HG02884 (cell line): Measurements from ENCODE around the gene TBCD.

ENCODE experiments used
- ATAC-seq: cut with Tn5 transposase; IDR thresholded peaks from one replicate; pipeline ENCODE4 v1.9.1; 2021; ENCODE audit warnings: mild to moderate bottlenecking, moderate library complexity; ENCODE audit not compliant: unreplicated experiment

Gene TBCD

GRCh38 chr17:82848022-82848592, 96.2 kb downstream of the TBCD start:
- ATAC-seq: no peak

GRCh38 chr17:82849076-82849945, 97.4 kb downstream of the TBCD start:
- ATAC-seq: no peak

- ATAC-seq: no peak
These were observed 99.5 kb downstream of the TBCD start for GRCh38 chr17:82851381-82851780.

- no peak for ATAC-seq
These were observed 102.4 kb downstream of the TBCD start for GRCh38 chr17:82854226-82854625.

- no peak for ATAC-seq
These were observed 104.5 kb downstream of the TBCD start for GRCh38 chr17:82856361-82856760.

- ATAC-seq: no peak
These were observed 106.7 kb downstream of the TBCD start for GRCh38 chr17:82858376-82859126.

GRCh38 chr17:82859431-82860403, 107.9 kb downstream of the TBCD start:
- ATAC-seq: no peak

GRCh38 chr17:82860606-82861392, 108.9 kb downstream of the TBCD start:
- no peak for ATAC-seq

GRCh38 chr17:82861393-82861775, 109.5 kb downstream of the TBCD start:
- ATAC-seq: no peak

- ATAC-seq: no peak
These were observed 110.3 kb downstream of the TBCD start for GRCh38 chr17:82862191-82862590.

GRCh38 chr17:82862737-82863382, 111.0 kb downstream of the TBCD start:
- no peak for ATAC-seq

- ATAC-seq: no peak
These were observed 111.6 kb downstream of the TBCD start for GRCh38 chr17:82863383-82863940.

GRCh38 chr17:82863941-82864712, 112.3 kb downstream of the TBCD start:
- ATAC-seq: peak; percentile 83

GRCh38 chr17:82864713-82865248, 112.9 kb downstream of the TBCD start:
- ATAC-seq: no peak

- ATAC-seq: no peak
These were observed 113.4 kb downstream of the TBCD start for GRCh38 chr17:82865274-82865673.

- no peak for ATAC-seq
These were observed 114.0 kb downstream of the TBCD start for GRCh38 chr17:82865774-82866395.

GRCh38 chr17:82866590-82867191, 114.8 kb downstream of the TBCD start:
- ATAC-seq: no peak
